ENCODE measurements around the gene ATP1A4. TPM values are rescaled to one million over a fixed set of nuclear protein-coding genes. Genes with fewer than 3 reads are reported as not detected.

ATP1A4 gene
- total RNA-seq, 1 experiment from 2014 or later, result not detected

DNA sequence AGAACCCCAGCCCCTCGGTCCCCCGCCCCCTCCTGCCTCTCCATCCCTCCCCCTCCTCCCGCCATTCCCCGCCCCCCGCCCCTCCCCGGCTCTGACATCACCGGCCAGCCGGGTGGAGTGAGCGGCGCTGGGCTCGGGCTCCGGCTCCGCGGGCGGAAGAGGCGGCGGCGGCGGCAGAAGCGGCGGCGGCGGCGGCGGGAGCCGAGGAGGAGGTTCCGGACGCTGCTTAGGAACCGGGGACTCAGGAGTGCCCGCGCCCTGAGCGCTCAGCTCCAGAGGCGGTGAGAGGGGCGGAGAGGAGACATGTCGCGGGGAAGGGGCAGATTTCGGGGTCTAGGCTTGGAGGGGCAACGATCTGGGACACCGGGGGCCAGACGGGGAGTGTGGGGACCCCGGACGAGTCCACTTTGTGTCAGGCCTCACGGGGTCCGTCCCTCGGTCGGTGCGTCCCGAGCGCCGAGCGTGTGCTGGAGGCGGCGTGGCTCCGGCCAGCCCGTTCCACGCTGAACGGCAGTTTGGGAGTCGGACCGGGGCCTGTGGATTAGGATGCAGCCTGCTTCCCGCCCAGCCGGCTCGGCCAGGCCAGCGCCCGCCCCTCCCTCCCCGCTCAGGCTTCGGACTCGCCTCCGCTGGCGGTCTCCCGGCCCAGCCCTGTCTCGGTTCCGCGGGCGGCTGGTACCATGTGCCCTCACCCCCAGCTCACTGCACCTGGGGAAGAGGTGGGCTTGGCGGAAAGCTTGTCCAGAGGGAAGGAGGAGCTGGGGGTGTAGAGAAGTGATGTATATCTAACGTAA is 54.0 kb downstream of the ATP1A4 start, which contains the start of gene PEA15:
TSS of gene PEA15 (plus strand) at position 143 of the 794 bp plus-strand sequence. CDS start 6,161 bp downstream, outside the sequence.
- no TSS peak for BruUV-seq (replicated peaks)
- peak within 1 kb of the TSS; percentile 89 for H3K27ac ChIP-seq (ENCODE audit: low read depth, low read length, poor library complexity, severe bottlenecking)
- ChIA-PET CTCF (interaction anchor here (0.6 kb wide), 1 partner anchor 11 kb away, joined by 3 read pairs; no protein-coding TSS in a partner anchor), POLR2A (ENCODE audit: low non-redundant PET) (interaction anchor here (0.6 kb wide), 2 partner anchors 28 to 36 kb away, joined by 3 read pairs; no protein-coding TSS in a partner anchor)
- H3K27me3 ChIP-seq (replicated peaks; ENCODE audit: insufficient read depth, low read depth, low read length, poor library complexity), result no peaks in the 10 kb centered on the region
- H3K9me3 ChIP-seq (ENCODE audit: low read depth, low read length, poor library complexity, severe bottlenecking), result no peaks in the 10 kb centered on the region
- H3K4me3 ChIP-seq (ENCODE audit: low read depth, low read length, poor library complexity, severe bottlenecking), result peak within 1 kb of the TSS; percentile 88
- H3K36me3 ChIP-seq (ENCODE audit: insufficient read depth, low read length, poor library complexity, severe bottlenecking), result peaks cover 9% of the 10 kb centered on the region
- intact Hi-C loops (cut with micrococcal nuclease; ENCODE audit: unreplicated experiment), result no loop called here
- peak; percentile 82 for DNase-seq (ENCODE audit: low spot score)
- TF ChIP-seq EZH2 (IDR thresholded peaks at IDR 0.05; ENCODE audit: borderline replicate concordance, low read depth, low read length, poor library complexity, severe bottlenecking) (no peak), CTCF (conservative IDR thresholded peaks at IDR 0.05; ENCODE audit: low read depth, low read length) (no peak)
- H3K4me1 ChIP-seq (ENCODE audit: insufficient read depth, low read length, poor library complexity, severe bottlenecking), result peaks cover 24% of the 10 kb centered on the region

GRCh38 chr1:160206036-160206389 is 54.6 kb downstream of the ATP1A4 start:
- ChIA-PET CTCF (interaction anchor here (0.6 kb wide), 1 partner anchor 10 kb away, joined by 3 read pairs; no protein-coding TSS in a partner anchor), POLR2A (ENCODE audit: low non-redundant PET) (interaction anchor here (0.6 kb wide), 2 partner anchors 28 to 37 kb away, joined by 3 read pairs; no protein-coding TSS in a partner anchor)
- H3K9me3 ChIP-seq (ENCODE audit: low read depth, low read length, poor library complexity, severe bottlenecking), result no peaks in the 10 kb centered on the region
- H3K27me3 ChIP-seq (replicated peaks; ENCODE audit: insufficient read depth, low read depth, low read length, poor library complexity), result no peaks in the 10 kb centered on the region
- no peak for DNase-seq (ENCODE audit: low spot score)
- intact Hi-C loops (cut with micrococcal nuclease; ENCODE audit: unreplicated experiment), result no loop called here
- BruUV-seq (replicated peaks), result no TSS peak
- H3K27ac ChIP-seq (ENCODE audit: low read depth, low read length, poor library complexity, severe bottlenecking), result peak overlapping the region; percentile 89
- no peak for TF ChIP-seq EZH2 (IDR thresholded peaks at IDR 0.05; ENCODE audit: borderline replicate concordance, low read depth, low read length, poor library complexity, severe bottlenecking)
- no peak for TF ChIP-seq CTCF (conservative IDR thresholded peaks at IDR 0.05; ENCODE audit: low read depth, low read length)
- H3K4me3 ChIP-seq (ENCODE audit: low read depth, low read length, poor library complexity, severe bottlenecking), result peak overlapping the region; percentile 88
- H3K4me1 ChIP-seq (ENCODE audit: insufficient read depth, low read length, poor library complexity, severe bottlenecking), result peaks cover 28% of the 10 kb centered on the region
- peaks cover 14% of the 10 kb centered on the region for H3K36me3 ChIP-seq (ENCODE audit: insufficient read depth, low read length, poor library complexity, severe bottlenecking)

DNA sequence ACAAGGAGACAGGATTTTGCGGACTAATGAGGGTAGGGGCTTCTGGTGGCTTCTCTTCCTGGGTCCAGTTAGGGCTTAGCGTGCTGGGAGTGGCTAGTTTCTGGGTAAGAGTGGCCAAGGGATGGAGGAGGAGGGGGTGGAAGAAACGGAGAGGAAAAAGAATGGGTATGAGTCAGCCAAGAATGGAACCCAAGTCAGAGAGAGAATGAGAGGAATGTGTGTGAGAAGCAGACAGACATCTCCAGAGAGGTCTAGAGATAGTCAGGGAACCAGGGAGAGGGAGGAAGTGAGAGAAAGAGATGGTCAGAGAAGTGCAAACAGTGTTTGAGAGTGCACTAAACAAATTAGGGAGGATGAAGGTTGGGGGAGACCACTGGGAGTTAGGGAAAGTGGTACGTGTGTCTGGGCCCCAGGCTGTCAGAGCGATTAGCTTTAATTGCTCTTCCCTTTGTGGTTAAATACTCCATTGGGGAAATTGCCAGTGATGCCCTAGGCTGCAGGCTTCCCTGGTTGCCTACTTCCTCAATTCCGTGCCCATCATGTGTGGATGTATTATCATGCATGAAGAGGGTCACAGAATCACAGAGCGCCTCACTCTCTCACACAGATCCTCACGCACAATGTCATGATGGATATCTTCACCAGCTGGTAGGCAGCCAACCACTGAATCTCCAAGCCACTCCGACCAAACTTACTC is 55.2 kb downstream of the ATP1A4 start:
- Histone ChIP-seq H3K27me3 (replicated peaks; ENCODE audit: insufficient read depth, low read depth, low read length, poor library complexity) (no peaks in the 10 kb centered on the region), H3K4me3 (ENCODE audit: low read depth, low read length, poor library complexity, severe bottlenecking) (peak overlapping the region; percentile 88), H3K4me1 (ENCODE audit: insufficient read depth, low read length, poor library complexity, severe bottlenecking) (peaks cover 28% of the 10 kb centered on the region), H3K9me3 (ENCODE audit: low read depth, low read length, poor library complexity, severe bottlenecking) (no peaks in the 10 kb centered on the region), H3K36me3 (ENCODE audit: insufficient read depth, low read length, poor library complexity, severe bottlenecking) (peaks cover 20% of the 10 kb centered on the region), H3K27ac (ENCODE audit: low read depth, low read length, poor library complexity, severe bottlenecking) (no peak overlapping the region)
- intact Hi-C loops (cut with micrococcal nuclease; ENCODE audit: unreplicated experiment), result no loop called here
- POLR2A ChIA-PET (ENCODE audit: low non-redundant PET), result interaction anchor here (0.6 kb wide), 2 partner anchors 29 to 37 kb away, joined by 3 read pairs; no protein-coding TSS in a partner anchor
- TF ChIP-seq CTCF (conservative IDR thresholded peaks at IDR 0.05; ENCODE audit: low read depth, low read length), result no peak
- no peak for TF ChIP-seq EZH2 (IDR thresholded peaks at IDR 0.05; ENCODE audit: borderline replicate concordance, low read depth, low read length, poor library complexity, severe bottlenecking)
- DNase-seq (ENCODE audit: low spot score), result no peak
- CTCF ChIA-PET, result no interaction called here
- TSS peak; percentile 28 for BruUV-seq (replicated peaks)

Measured in A673 (cell line).